ENCODE measurements around the gene ZNF436. TPM values are rescaled to one million over a fixed set of nuclear protein-coding genes. Genes with fewer than 3 reads are reported as not detected.

ZNF436 gene
- total RNA-seq, 4 donors from 2014 or later = 11.2 to 13.3 (median 12.0) TPM

GRCh38 chr1:23396380-23396779 is 26.7 kb upstream of the ZNF436 start:
- no peak for TF ChIP-seq CTCF (IDR thresholded peaks at IDR 0.05)
- TF ChIP-seq POLR2A (IDR thresholded peaks at IDR 0.05) = no peak
- Histone ChIP-seq H3K27ac (no peak overlapping the region), H3K4me1 (peaks cover 0 to 8% (median 0%) of the 10 kb centered on the region in 4 donors), H3K4me3 (no peak overlapping the region), H3K27me3 (no peaks in the 10 kb centered on the region), H3K9me3 (no peaks in the 10 kb centered on the region), H3K36me3 (peaks cover 0 to 9% (median 0%) of the 10 kb centered on the region in 3 donors)
- no peak for DNase-seq

- peaks cover 0 to 9% (median 0%) of the 10 kb centered on the region in 3 donors for H3K36me3 ChIP-seq
- no peaks in the 10 kb centered on the region for H3K27me3 ChIP-seq
- no peak for DNase-seq
- H3K27ac ChIP-seq = peak overlapping the region in 2 of 4 donors; percentile 13 to 84
- no peak for TF ChIP-seq CTCF (IDR thresholded peaks at IDR 0.05)
- TF ChIP-seq POLR2A (IDR thresholded peaks at IDR 0.05) = no peak
- H3K4me3 ChIP-seq = no peak overlapping the region
- H3K4me1 ChIP-seq = peaks cover 0 to 8% (median 0%) of the 10 kb centered on the region in 4 donors
- no peaks in the 10 kb centered on the region for H3K9me3 ChIP-seq
Observed at GRCh38 chr1:23395849-23396248, 26.2 kb upstream of the ZNF436 start.

GRCh38 chr1:23395154-23395724 is 25.6 kb upstream of the ZNF436 start:
- TF ChIP-seq POLR2A (IDR thresholded peaks at IDR 0.05) (no peak), CTCF (IDR thresholded peaks at IDR 0.05) (no peak)
- peak overlapping the region; percentile 13 to 84 (median 58) for H3K27ac ChIP-seq
- peaks cover 0 to 9% (median 0%) of the 10 kb centered on the region in 3 donors for H3K36me3 ChIP-seq
- no peaks in the 10 kb centered on the region for H3K9me3 ChIP-seq
- H3K4me1 ChIP-seq = peaks cover 0 to 8% (median 0%) of the 10 kb centered on the region in 4 donors
- H3K27me3 ChIP-seq = no peaks in the 10 kb centered on the region
- no peak for DNase-seq
- no peak overlapping the region for H3K4me3 ChIP-seq

GRCh38 chr1:23394684-23395083 is 25.0 kb upstream of the ZNF436 start:
- peak overlapping the region; percentile 39 to 84 (median 70) for H3K27ac ChIP-seq
- TF ChIP-seq CTCF (IDR thresholded peaks at IDR 0.05) (no peak), POLR2A (IDR thresholded peaks at IDR 0.05) (no peak)
- H3K4me1 ChIP-seq = peaks cover 0 to 8% (median 0%) of the 10 kb centered on the region in 4 donors
- H3K4me3 ChIP-seq = no peak overlapping the region
- H3K27me3 ChIP-seq = no peaks in the 10 kb centered on the region
- DNase-seq = peak; percentile 28 to 79 (median 60)
- no peaks in the 10 kb centered on the region for H3K9me3 ChIP-seq
- H3K36me3 ChIP-seq = peaks cover 0 to 9% (median 0%) of the 10 kb centered on the region in 3 donors

- Histone ChIP-seq H3K4me1 (peaks cover 0 to 8% (median 0%) of the 10 kb centered on the region in 4 donors), H3K9me3 (no peaks in the 10 kb centered on the region), H3K36me3 (peaks cover 0 to 9% (median 0%) of the 10 kb centered on the region in 3 donors), H3K4me3 (no peak overlapping the region), H3K27ac (peak overlapping the region; percentile 39 to 84 (median 66)), H3K27me3 (no peaks in the 10 kb centered on the region)
- no peak for TF ChIP-seq CTCF (IDR thresholded peaks at IDR 0.05)
- TF ChIP-seq POLR2A (IDR thresholded peaks at IDR 0.05) = no peak
- DNase-seq = no peak
Observed at GRCh38 chr1:23394181-23394580, 24.5 kb upstream of the ZNF436 start.

Measured in Peyer's patch (tissue), 4 donors.